ENCODE measurements around the gene DPYD. TPM values are rescaled to one million over a fixed set of nuclear protein-coding genes. Genes with fewer than 3 reads are reported as not detected.

Gene DPYD
- total and polyA plus RNA-seq, 10 of the 15 experiments (the other 5 are each of a cell fraction or from before 2014, with no cell fraction given): 5.7 to 23.8 (median 10.2) TPM

DNA sequence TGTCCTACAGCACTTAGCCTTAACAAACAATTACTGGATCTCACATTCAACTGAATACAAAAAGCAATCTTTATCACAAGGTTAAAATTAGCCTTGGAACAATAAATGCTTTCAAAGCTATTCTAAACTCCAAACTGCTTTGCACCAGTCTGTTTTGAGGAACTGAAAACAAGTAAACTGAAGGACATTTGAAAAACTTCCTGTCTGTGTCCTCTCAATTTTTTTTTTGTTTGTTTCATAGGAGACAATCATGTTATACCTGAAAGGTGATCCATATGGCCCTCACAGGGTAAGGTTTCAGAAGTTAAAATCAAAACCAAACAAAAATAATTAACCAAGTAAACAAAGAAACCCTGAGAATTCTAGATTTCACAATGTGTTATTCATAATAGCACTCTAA is 459.1 kb downstream of the DPYD start (continued):
- TF ChIP-seq BHLHE40 (IDR thresholded peaks at IDR 0.05; ENCODE audit: borderline replicate concordance in 1 of 2, low read depth in 2 of 2, low read length in 1 of 2) (0 out of 4 replicates have a peak, but pooled peaks of 1 of the 2 experiments have one; percentile 26), RELB (IDR thresholded peaks at IDR 0.05; ENCODE audit: low read depth) (peak; percentile 94), NFXL1 (IDR thresholded peaks at IDR 0.05; ENCODE audit: borderline replicate concordance) (no peak)

DNA sequence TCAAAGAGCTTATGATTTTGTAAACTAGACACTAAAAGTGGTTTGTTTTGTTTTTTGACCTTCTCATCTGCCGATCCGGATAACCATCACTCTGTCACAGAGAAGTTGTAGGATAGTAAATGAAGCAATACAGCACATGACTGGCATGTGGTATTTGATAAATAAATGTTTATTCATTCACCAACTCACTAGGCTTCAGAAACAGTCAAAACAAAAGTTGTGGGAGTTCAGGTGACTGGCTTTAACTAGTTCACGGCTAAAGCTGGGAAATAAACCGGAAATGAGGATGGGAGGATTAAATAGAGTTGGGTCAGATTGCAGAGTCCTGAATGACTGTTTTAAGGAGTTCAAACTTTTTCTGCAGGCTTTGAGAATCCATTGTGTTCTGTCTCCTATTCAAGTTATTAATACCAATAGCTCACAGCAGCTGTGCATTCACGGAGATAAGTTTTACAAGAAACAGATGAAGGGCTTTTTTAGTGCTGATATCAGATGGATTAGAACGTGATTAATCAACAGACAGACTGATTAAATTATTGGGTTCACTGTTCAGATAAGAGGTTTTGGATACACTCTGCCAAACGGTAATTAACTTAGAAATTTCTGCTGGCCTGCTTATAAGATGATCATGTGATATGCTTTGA is 463.3 kb downstream of the DPYD start:
- CTCF ChIA-PET: interaction anchor here (0.6 to 2.0 kb wide), 5 partner anchors 11 to 68 kb away, joined by 3 to 4 read pairs (median 3); no protein-coding TSS in a partner anchor
- ATAC-seq: no peak
- POLR2A ChIA-PET: no interaction called here

More for the DNA sequence above, 463.3 kb downstream of the DPYD start:
- RAD21 ChIA-PET (ENCODE audit: unreplicated experiment): interaction anchor here (1.5 kb wide), 1 partner anchor 48 kb away, joined by 5 read pairs; no protein-coding TSS in a partner anchor
- intact Hi-C loops (cut with micrococcal nuclease; ENCODE audit: unreplicated experiment): no loop called here
- DNase-seq (ENCODE audit: low read depth, low spot score) (no peak), FAIRE-seq (no peak)
- Histone ChIP-seq H3K27ac (ENCODE audit: control insufficient read depth, insufficient read depth) (no peak overlapping the region), H3K9me3 (replicated peaks; ENCODE audit: control insufficient read depth, insufficient read depth, low read length) (no peaks in the 10 kb centered on the region), H3K4me3 (no peak overlapping the region), H4K20me1 (ENCODE audit: control insufficient read depth, insufficient read depth) (no peaks in the 10 kb centered on the region), H3K27me3 (replicated peaks in 1 of 2; ENCODE audit: control insufficient read depth in 2 of 2, insufficient read depth in 2 of 2, low read length in 1 of 2) (no peaks in the 10 kb centered on the region), H3K4me1 (ENCODE audit: control insufficient read depth, insufficient read depth, low read length) (peaks cover 8% of the 10 kb centered on the region; the same call in 1 of the 2 replicates), H2AFZ (ENCODE audit: control insufficient read depth, low read depth, low read length) (no peak overlapping the region), H3K79me2 (ENCODE audit: control insufficient read depth, insufficient read depth, low read length) (no peaks in the 10 kb centered on the region), H3K9ac (ENCODE audit: control insufficient read depth, insufficient read depth, low read length) (no peak overlapping the region), H3K36me3 (ENCODE audit: control insufficient read depth in 2 of 2, insufficient read depth in 2 of 2, low read length in 1 of 2) (no peaks in the 10 kb centered on the region), H3K4me2 (ENCODE audit: control insufficient read depth, insufficient read depth) (no peak overlapping the region)
- BruUV-seq (replicated peaks): no TSS peak
- 42% methylated on average over 7 of the region's 7 CpGs for WGBS (ENCODE audit: insufficient coverage, insufficient replicate concordance, low lambda C conversion rate, missing lambda C conversion rate)
- no peak for TF ChIP-seq MEF2A (IDR thresholded peaks at IDR 0.05; ENCODE audit: insufficient read depth, low read depth, low read length)
- TF ChIP-seq IKZF2 (IDR thresholded peaks at IDR 0.05): 0 out of 4 replicates have a peak, but pooled peaks of 1 of the 2 experiments have one; percentile 22
- TF ChIP-seq RAD51 (IDR thresholded peaks at IDR 0.05): peak; percentile 17; the same call in 1 of the 2 replicates
- no peak for TF ChIP-seq PAX8 (IDR thresholded peaks at IDR 0.05)
- in situ Hi-C loops (cut with MboI): no loop called here
- SMC1A ChIA-PET (ENCODE audit: uncharacterized antibody, unreplicated experiment): no interaction called here

Measured in GM12878 (cell line).